ENCODE data around the gene GRK6. TPM values are rescaled to one million over a fixed set of nuclear protein-coding genes. Genes with fewer than 3 reads are reported as not detected.

GRK6 gene
- total RNA-seq, 1 donor from 2014 or later, result 149 TPM

DNA sequence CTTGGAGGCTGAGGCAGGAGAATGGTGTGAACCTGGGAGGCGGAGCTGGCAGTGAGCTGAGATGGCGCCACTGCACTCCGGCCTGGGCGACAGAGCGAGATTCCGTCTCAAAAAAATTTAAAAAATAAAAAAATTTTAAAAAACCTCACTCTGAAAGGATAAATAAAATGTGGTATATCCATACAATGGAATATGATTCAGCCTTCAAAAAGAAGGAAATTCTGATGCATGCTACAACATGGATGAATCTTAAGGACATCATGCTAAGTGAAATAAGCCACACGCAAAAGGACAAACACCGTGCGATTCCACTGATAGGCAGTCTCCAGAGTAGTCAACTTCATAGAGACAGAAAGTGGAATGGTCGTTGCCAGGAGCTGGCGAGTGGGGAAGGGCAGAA, 38.6 kb downstream of the GRK6 start:
- peaks cover 4% of the 10 kb centered on the region for H3K36me3 Mint-ChIP-seq (ENCODE audit: low read depth)

DNA sequence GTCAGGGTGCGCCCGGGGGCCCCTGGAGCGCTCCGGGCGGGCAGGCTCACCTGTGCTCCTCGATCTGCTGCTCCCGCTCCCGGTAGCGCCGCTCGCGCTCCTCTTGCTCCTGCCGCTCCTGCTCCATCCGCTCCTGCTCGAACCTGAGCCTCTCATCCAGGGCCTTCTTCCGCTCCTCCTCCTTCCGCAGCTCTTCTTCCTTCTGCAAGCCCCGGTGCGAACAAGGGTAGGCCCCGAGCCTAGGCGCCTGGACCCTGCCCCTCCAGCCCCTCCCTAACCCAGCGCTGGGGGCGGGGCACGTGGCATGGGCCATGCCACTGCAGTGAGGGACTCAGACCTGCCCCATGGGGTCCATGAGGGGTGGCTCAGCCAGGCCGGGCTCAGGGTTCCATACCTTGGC, 40.4 kb downstream of the GRK6 start:
- Mint-ChIP-seq H3K4me3 (no peak overlapping the region), H3K36me3 (ENCODE audit: low read depth) (peaks cover 4% of the 10 kb centered on the region), H3K27ac (no peak overlapping the region), H3K27me3 (no peaks in the 10 kb centered on the region), H3K9me3 (no peaks in the 10 kb centered on the region), H3K4me1 (peaks cover 13% of the 10 kb centered on the region)
- intact Hi-C loops (cut with micrococcal nuclease), result no loop called here
- no peak for DNase-seq

More for the DNA sequence above, 38.6 kb downstream of the GRK6 start:
- Mint-ChIP-seq H3K27me3 (no peaks in the 10 kb centered on the region), H3K4me3 (no peak overlapping the region), H3K9me3 (no peaks in the 10 kb centered on the region), H3K27ac (no peak overlapping the region), H3K4me1 (peaks cover 13% of the 10 kb centered on the region)
- intact Hi-C loops (cut with micrococcal nuclease), result no loop called here
- DNase-seq, result no peak

DNA sequence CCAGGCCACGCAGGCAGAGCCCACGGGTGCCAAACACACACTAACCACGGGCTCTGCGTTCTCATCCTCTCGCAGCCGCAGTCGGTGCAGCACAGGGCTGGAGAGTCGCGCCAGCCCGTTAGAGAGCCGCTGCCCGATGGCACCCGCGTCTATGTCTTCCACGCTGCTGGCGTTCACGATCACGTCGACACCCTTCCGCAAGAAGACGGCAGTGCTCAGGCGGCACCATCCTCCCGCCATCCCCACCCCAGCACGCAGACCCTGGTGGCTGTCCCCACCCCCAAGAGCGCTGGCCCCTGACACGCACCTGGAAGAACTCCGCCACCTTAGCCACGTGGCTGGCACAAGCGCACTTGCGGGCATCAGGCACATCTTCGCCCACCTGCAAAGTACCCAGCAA, 41.0 kb downstream of the GRK6 start:
- Mint-ChIP-seq H3K4me1 (peaks cover 8% of the 10 kb centered on the region), H3K9me3 (no peaks in the 10 kb centered on the region), H3K36me3 (ENCODE audit: low read depth) (peaks cover 4% of the 10 kb centered on the region), H3K27ac (no peak overlapping the region), H3K27me3 (no peaks in the 10 kb centered on the region), H3K4me3 (no peak overlapping the region)
- DNase-seq, result no peak
- intact Hi-C loops (cut with micrococcal nuclease), result no loop called here

DNA sequence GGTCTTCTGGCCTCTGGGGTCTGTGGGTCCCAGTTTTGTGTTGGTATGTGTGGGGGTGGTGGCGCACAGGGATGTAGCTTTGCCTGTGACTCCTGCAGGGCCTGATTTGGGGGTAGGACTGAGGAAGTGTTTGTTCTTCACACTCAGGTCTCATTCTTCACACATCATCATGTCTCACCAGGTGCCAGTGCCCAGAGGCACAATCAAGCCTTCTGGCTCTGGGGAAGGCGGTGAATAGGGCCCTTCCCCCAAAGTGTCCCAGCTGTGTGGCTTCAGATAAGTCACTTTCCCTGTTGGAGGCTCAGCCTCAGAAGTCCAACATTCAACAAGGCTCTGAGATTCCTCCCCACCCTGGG, 41.8 kb downstream of the GRK6 start:
- Mint-ChIP-seq H3K27me3 (no peaks in the 10 kb centered on the region), H3K9me3 (no peaks in the 10 kb centered on the region), H3K4me3 (no peak overlapping the region), H3K27ac (no peak overlapping the region), H3K36me3 (ENCODE audit: low read depth) (peaks cover 4% of the 10 kb centered on the region), H3K4me1 (peaks cover 5% of the 10 kb centered on the region)
- no peak for DNase-seq
- intact Hi-C loops (cut with micrococcal nuclease), result no loop called here

DNA sequence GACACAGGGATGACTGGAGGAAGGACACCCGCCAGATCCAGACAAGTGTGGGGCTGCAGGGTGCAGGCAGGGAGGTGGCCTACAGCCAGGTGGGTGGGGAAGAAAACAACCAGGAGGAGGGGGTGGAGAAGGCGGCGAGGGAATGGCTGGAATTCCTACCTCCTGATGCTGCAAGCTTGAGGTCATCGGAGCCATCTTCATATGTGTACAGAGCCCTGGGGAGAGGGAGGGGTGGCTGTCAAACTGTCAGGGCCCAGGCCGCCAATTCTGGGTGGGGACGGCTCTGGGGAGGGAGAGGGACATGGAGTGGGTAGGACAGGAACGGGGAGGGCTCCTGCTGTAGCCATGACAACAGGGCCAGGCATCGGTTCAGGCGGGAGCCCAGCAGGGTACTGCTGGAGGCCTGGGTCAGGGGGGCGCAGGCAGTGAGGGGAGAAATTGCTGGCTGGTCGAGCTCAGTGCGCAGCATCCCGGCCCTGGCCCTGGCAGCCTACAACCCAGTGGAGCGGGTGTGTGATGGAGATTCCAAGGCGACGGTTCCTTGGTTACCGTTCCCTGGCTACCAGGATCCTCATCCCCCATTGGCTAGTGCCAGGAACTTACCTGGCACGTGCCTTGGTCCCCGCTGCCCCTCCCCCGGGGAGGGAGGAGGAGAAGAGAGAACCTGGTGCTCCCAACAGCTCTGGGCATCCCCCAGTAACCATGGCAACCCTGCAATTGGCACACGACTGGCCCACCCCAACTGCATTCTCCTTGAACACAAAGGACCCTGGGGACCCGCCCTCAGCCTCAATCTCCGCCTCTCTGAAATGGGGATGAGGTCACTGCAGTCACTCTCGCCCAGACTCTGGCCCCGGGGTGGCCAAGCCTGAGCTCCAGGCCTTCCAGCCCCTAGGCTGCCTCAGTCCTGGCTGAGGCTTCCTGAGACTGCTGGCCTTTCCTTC, 42.5 kb downstream of the GRK6 start:
- Mint-ChIP-seq H3K36me3 (ENCODE audit: low read depth) (peaks cover 4% of the 10 kb centered on the region), H3K27ac (no peak overlapping the region), H3K27me3 (peaks cover 2% of the 10 kb centered on the region), H3K4me3 (no peak overlapping the region), H3K4me1 (peaks cover 8% of the 10 kb centered on the region), H3K9me3 (no peaks in the 10 kb centered on the region)
- intact Hi-C loops (cut with micrococcal nuclease), result no loop called here
- DNase-seq, result no peak

DNA sequence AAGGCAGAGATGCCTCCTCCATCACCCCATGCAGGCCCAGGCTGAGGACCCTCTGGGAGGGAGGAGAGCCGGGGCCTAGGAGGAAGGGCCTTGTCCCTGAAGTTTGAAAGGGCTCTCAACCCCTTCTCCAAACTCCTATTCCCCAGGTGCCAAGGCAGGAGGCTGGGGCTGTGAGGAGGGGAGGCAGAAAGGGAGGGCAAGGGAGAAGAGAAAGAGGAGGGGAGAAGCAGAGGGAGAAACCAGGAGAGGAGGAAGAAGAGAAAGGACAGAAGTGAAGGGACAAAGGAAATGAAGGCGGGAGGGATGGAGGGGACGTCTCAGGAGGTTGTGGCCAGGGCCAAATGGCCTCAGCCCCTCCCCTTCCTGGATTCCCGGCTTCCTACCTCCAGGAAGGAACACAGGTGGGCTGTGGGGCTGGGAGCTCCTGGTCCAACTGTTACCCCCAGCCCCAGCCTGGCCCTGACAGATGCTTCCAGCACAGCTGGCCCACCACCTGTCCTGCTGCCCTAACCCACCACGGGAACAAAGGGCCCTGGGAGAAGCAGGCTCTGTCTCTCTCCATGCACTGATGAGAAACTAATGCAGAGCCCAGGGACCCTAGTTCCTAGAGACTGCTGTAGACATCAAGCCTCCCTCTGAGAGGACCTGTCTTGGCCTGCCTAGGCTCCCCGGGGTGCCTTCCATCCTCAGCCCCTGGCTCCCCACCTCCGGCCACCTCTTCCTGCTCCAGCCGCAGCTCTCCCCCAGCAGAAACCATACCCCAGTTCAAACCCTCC, 43.5 kb downstream of the GRK6 start:
- Mint-ChIP-seq H3K4me3 (no peak overlapping the region), H3K27me3 (peaks cover 8% of the 10 kb centered on the region), H3K9me3 (no peaks in the 10 kb centered on the region), H3K36me3 (ENCODE audit: low read depth) (peaks cover 4% of the 10 kb centered on the region), H3K27ac (no peak overlapping the region), H3K4me1 (peaks cover 14% of the 10 kb centered on the region)
- intact Hi-C loops (cut with micrococcal nuclease), result no loop called here
- DNase-seq, result no peak

DNA sequence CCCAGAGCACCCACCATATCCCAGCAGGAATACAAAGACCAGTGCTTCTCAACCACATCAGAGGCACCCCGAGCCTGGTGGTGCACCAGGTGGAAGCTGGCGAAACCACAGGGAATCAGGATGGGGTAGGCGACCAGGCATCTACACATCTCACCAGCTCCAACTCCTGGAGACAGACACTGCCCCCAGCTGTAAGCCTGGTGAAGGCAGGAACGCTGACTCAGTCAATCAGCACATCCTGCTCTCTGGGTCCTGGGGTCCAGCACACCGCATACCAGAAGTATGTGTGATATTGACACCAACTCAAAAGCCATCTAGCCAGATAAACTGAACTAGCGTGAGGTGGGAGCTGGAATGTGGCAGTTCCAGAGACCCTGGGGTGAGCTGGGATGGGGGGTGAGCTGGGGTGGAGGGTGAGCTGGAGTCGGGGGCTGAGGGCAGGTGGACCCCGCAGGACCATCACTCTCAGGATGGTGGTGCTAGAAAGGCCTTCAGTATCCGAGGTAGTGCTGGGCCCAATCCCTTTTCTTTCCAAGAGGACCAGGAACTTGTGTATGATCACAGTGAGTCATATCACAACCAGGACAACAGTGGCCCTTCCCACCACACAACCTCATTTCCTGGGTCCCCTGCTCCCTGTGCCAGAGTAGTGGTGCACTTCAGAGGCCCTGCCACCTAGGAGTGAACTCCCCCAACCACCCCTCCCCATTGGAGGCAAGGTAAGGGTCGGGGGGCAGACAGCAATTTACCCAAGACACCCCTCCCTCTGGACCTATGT, 44.5 kb downstream of the GRK6 start:
- Mint-ChIP-seq H3K4me3 (no peak overlapping the region), H3K27ac (no peak overlapping the region), H3K27me3 (peaks cover 8% of the 10 kb centered on the region), H3K9me3 (no peaks in the 10 kb centered on the region), H3K4me1 (peaks cover 22% of the 10 kb centered on the region), H3K36me3 (ENCODE audit: low read depth) (no peaks in the 10 kb centered on the region)
- intact Hi-C loops (cut with micrococcal nuclease), result no loop called here
- DNase-seq, result no peak

DNA sequence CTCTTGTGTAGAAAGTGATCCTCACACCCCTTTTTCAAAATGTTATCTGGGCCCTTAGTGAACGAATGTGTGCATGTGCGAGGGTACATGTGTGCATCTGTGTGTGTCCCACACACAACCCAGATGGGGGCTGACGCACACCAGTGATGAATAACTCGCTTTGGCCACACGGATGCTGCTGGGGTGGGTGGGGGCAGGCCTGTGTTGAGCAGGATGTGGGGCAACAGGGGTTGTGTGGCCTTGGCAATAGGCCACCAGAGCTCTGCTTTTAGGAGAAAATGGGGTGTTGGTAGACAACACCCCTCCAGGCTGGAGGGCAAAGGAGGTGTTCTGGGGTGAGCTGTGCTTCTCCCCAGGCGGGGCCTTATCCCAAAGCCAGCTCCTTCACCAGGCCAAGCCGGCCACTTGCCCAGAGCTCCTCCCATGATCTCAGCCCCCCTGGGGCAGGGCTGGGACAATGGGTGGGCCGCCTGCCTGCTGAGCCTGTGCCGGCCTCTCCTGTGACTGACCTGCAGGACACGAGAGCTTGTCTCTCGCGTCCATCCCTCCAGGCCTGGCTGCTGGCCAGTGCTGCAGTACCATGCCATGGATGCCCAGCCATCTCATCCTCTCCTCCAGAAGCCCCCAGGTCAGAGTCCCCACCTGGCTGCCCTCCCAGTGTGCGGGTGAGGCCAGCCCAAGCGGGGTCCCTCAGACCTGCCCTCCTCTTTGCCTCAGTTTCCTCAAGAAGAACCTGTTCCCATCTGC, 45.3 kb downstream of the GRK6 start:
- DNase-seq, result no peak
- no peaks in the 10 kb centered on the region for H3K9me3 Mint-ChIP-seq
- peak overlapping the region; percentile 48 for H3K27ac Mint-ChIP-seq
- peak overlapping the region; percentile 47 for H3K4me3 Mint-ChIP-seq
- peaks cover 26% of the 10 kb centered on the region for H3K4me1 Mint-ChIP-seq
- peaks cover 8% of the 10 kb centered on the region for H3K27me3 Mint-ChIP-seq
- H3K36me3 Mint-ChIP-seq (ENCODE audit: low read depth), result no peaks in the 10 kb centered on the region
- intact Hi-C loops (cut with micrococcal nuclease), result loop anchor here (2.0 kb wide), 1 partner anchor 15 kb away; no protein-coding TSS in a partner anchor

DNA sequence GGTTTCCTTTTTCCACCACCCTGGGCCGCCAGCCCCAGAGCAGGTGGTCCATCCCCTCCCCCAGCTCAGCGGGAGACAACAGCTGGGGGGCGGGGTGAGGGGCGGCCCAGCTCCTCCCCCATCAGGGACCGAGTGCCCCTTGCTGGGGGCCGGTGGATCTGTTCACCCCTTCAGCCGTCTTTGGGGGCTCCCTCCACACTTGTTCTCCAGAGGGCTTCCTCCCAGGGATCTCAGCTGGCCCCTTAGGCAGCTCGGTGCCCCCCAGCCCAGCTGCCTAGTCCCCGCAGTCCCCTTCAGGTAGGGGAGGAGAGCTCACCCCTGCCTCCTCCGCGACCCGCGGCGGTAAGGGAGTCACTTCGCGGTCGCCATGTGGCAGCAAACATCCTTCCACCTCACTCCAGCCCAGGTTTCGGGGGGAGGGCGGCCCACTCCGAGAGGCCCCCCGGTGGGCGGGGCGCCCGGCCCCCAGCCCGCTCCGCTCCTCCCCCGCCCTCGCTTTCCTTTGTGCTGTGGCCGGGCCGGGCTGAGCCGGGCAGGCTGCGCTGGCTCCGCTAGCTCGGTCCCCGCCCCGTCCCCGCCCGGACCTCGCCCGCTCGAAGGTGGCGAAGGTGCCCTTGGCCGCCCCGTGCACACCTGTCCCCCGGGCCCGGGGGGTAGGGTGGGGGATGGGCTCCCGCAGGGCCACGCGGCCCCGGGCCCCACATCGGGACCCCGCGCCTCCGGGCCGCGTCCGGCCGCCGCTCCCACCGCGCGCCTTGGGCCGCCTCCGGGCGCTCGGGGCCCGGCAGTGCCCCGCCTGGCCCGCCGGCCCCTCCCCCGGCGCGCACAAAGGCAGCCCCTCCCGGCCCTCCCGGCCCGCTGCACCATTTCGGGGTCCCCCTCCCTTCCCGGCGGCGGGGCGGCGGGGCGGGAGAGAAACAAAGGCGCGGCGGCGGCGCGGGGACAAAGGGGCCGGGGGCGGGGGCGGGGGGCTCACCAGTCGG, 46.3 kb downstream of the GRK6 start:
- Mint-ChIP-seq H3K9me3 (no peaks in the 10 kb centered on the region), H3K36me3 (ENCODE audit: low read depth) (no peaks in the 10 kb centered on the region), H3K4me3 (peak overlapping the region; percentile 62), H3K27me3 (peaks cover 8% of the 10 kb centered on the region), H3K27ac (peak overlapping the region; percentile 58), H3K4me1 (peaks cover 26% of the 10 kb centered on the region)
- intact Hi-C loops (cut with micrococcal nuclease), result loop anchor here (2.0 kb wide), 1 partner anchor 16 kb away; no protein-coding TSS in a partner anchor
- DNase-seq, result peak; percentile 84

DNA sequence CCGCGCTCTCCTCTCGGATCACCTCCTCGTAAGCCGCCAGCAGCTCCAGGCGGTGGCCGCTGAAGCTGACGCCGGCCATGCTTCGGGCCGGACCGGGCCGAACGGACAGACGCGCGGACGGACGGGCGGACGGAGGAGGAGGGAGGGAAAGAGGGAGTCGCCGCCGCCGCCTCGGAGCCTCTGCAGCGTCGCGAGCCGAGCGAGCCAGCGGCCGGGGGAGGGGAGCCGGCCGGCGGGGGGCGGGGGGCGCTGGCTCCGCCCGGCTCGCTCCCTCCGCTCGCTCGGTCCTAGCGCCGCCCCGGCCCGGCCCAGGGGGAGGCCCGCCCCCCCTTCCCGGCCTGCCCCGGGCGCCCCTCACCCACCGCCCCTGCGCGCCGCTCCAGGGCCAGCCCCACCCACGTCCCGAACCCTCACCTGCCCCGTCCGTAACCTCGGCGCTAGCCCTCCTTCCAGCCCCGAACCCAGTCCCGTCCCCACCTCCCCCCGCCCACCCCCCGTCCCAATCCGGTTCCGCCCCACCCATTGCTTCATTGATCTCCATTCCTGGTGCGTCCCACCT, 47.0 kb downstream of the GRK6 start, which contains the start of gene DBN1:
Gene DBN1 (minus strand): TSS at position 192 of the 559 bp plus-strand sequence. CDS start 113 bp downstream, at position 79.
- Mint-ChIP-seq H3K27me3 (peaks cover 8% of the 10 kb centered on the region), H3K9me3 (no peaks in the 10 kb centered on the region), H3K36me3 (ENCODE audit: low read depth) (no peaks in the 10 kb centered on the region), H3K4me1 (peaks cover 29% of the 10 kb centered on the region), H3K27ac (peak within 1 kb of the TSS; percentile 84), H3K4me3 (peak within 1 kb of the TSS; percentile 85)
- DNase-seq, result peak; percentile 70
- intact Hi-C loops (cut with micrococcal nuclease), result loop anchor here (2.0 kb wide), 1 partner anchor 17 kb away; no protein-coding TSS in a partner anchor

DNA sequence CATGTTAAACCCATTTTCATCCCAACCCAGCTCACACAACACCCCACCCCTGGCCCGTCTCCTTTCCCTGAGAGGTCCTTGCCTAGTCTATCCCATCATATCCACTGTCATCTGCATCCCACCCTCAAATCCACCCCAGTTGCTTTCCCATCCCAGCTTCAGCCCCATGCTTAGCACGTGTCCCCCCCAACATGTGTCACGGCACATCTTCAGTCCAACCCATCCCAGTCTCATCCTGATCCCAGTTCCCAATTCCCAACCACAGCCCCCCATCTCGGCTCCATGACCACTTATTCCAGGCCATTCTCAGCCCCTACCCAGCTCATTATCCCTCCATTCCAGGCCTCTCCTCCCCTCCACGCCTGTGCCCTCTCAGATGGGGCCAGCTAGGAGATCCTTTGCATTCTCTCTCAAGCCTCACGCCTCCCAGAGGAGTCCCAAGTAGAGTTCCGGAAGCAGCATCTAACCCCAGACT, 47.6 kb downstream of the GRK6 start:
- intact Hi-C loops (cut with micrococcal nuclease), result no loop called here
- Mint-ChIP-seq H3K27me3 (peaks cover 8% of the 10 kb centered on the region), H3K36me3 (ENCODE audit: low read depth) (peaks cover 4% of the 10 kb centered on the region), H3K9me3 (no peaks in the 10 kb centered on the region), H3K27ac (peak overlapping the region; percentile 84), H3K4me1 (peaks cover 35% of the 10 kb centered on the region), H3K4me3 (peak overlapping the region; percentile 85)
- no peak for DNase-seq
